Endothelial cell of umbilical vein (primary cell): ENCODE measurements around the gene COX6B1. TPM values are rescaled to one million over a fixed set of nuclear protein-coding genes. Genes with fewer than 3 reads are reported as not detected.

Source experiments
- BruUV-seq: library from RNA; stranded (reverse); fragments of 400-500 nt; replicated peaks from 2 replicates; lab custom pipeline; 2021; lab: Mats Ljungman, UMichigan
- CTCF ChIA-PET: fragments of 300-600, 350-600 bp; sonication (Branson Sonifier 250); formaldehyde crosslinking; loops from one replicate; lab custom pipeline; 2021; ENCODE audit warnings: antibody characterized with exemption, inconsistent platforms; lab: Charles Lee
- POLR2A ChIA-PET: fragments of 300-600, 350-600 bp; sonication (Branson Sonifier 250); formaldehyde crosslinking; loops from one replicate; lab custom pipeline; 2021; ENCODE audit warnings: antibody characterized with exemption, inconsistent platforms; lab: Charles Lee
- DNase-seq: peaks from one replicate; pipeline ENCODE4 v3.0.0-alpha.2; 2011; ENCODE audit warnings: low read depth, low spot score
- FAIRE-seq: peaks from 2 replicates; lab custom pipeline; 2011; peaks lifted over from hg19 to GRCh38; lab: Jason Lieb, UNC
- H2AFZ ChIP-seq: 2 replicates; pipeline ENCODE4 v1.6.0; 2012; ENCODE audit warnings: low read depth, low read length, control low read depth, inconsistent platforms
- H3K27ac ChIP-seq: 2 replicates; pipeline ENCODE4 v1.5.1; 2011; ENCODE audit warnings: low read depth, mild to moderate bottlenecking, control low read depth, low read length, moderate library complexity; ENCODE audit not compliant: insufficient read depth
- H3K27me3 ChIP-seq, 2 experiments: 2 replicates each; pipeline versions ENCODE4 v1.6.0 to v1.6.1; 2011; ENCODE audit warnings: low read length in 2 of 2, mixed read lengths in 1 of 2; ENCODE audit not compliant: control insufficient read depth in 2 of 2, insufficient read depth in 2 of 2
- H3K36me3 ChIP-seq, 2 experiments: 2 replicates in 1 of 2; 3 replicates in 1 of 2; pipeline ENCODE4 v1.5.1; 2011; ENCODE audit warnings: low read length in 2 of 2, mild to moderate bottlenecking in 1 of 2, moderate library complexity in 1 of 2; ENCODE audit not compliant: control insufficient read depth in 2 of 2, insufficient read depth in 2 of 2; ENCODE audit errors: extremely low read depth in 1 of 2
- H3K4me1 ChIP-seq: 3 replicates; pipeline ENCODE4 v1.5.1; 2011; ENCODE audit warnings: mild to moderate bottlenecking, low read length; ENCODE audit not compliant: control insufficient read depth, insufficient read depth; ENCODE audit errors: extremely low read depth
- H3K4me2 ChIP-seq: 2 replicates; pipeline ENCODE4 v1.6.1; 2011; ENCODE audit warnings: low read length, control low read depth, mixed read lengths; ENCODE audit not compliant: insufficient read depth
- H3K4me3 ChIP-seq, 3 experiments: fragments of 200-600 bp in 1 of 3; sonication (generic), shearing (Covaris generic) in 1 of 3; replicated peaks in 1 of 3; 2 replicates each; pipeline ENCODE4 v1.5.1; 2011 to 2016; ENCODE audit warnings: control low read depth in 3 of 3, low read length in 3 of 3, mild to moderate bottlenecking in 2 of 3, inconsistent platforms in 1 of 3, low read depth in 1 of 3, moderate library complexity in 1 of 3; ENCODE audit not compliant: insufficient read depth in 1 of 3
- H3K79me2 ChIP-seq: 2 replicates; pipeline ENCODE4 v1.6.0; 2012; ENCODE audit warnings: low read length, inconsistent platforms; ENCODE audit not compliant: control insufficient read depth, insufficient read depth
- H3K9ac ChIP-seq: replicated peaks from 2 replicates; pipeline ENCODE3; 2011; ENCODE audit warnings: low read length, control low read depth; ENCODE audit not compliant: insufficient read depth; ENCODE audit errors: extremely low read depth
- H3K9me1 ChIP-seq: replicated peaks from 3 replicates; pipeline ENCODE4 v1.6.0; 2011; ENCODE audit warnings: mild to moderate bottlenecking, low read length; ENCODE audit not compliant: control insufficient read depth, insufficient read depth; ENCODE audit errors: extremely low read depth
- H3K9me3 ChIP-seq: replicated peaks from 2 replicates; pipeline ENCODE4 v1.5.1; 2012; ENCODE audit warnings: low read length, inconsistent platforms; ENCODE audit not compliant: control insufficient read depth, insufficient read depth
- H4K20me1 ChIP-seq: replicated peaks from 2 replicates; pipeline ENCODE3; 2011; ENCODE audit warnings: mild to moderate bottlenecking, low read length; ENCODE audit not compliant: control insufficient read depth, insufficient read depth; ENCODE audit errors: extremely low read depth
- EZH2 ChIP-seq: IDR thresholded peaks from 2 replicates; pipeline ENCODE4 v1.6.1; 2012; ENCODE audit warnings: borderline replicate concordance, low read depth, mild to moderate bottlenecking, moderate library complexity, low read length, inconsistent platforms; ENCODE audit not compliant: severe bottlenecking
- FOS ChIP-seq: IDR thresholded peaks from 2 replicates; pipeline ENCODE4 v1.6.1; 2011; ENCODE audit warnings: mild to moderate bottlenecking, low read length, moderate library complexity, borderline replicate concordance; ENCODE audit not compliant: insufficient read depth
- GATA2 ChIP-seq: IDR thresholded peaks from 2 replicates; pipeline ENCODE4 v1.7.0; 2011; ENCODE audit warnings: low read depth, mild to moderate bottlenecking, moderate library complexity, mixed read lengths, low read length; ENCODE audit not compliant: insufficient read length, insufficient read depth
- JUN ChIP-seq: IDR thresholded peaks from 2 replicates; pipeline ENCODE4 v1.6.1; 2011; ENCODE audit warnings: borderline replicate concordance, low read depth; ENCODE audit not compliant: insufficient read length, insufficient read depth
- MYC ChIP-seq: IDR thresholded peaks from one replicate; pipeline ENCODE4 v1.6.1; 2011; ENCODE audit warnings: mild to moderate bottlenecking, low read depth, low read length
- POLR2A ChIP-seq: IDR thresholded peaks from 2 replicates; pipeline ENCODE4 v1.6.1; 2012; ENCODE audit warnings: low read depth, mild to moderate bottlenecking, control low read depth, low read length
- POLR2AphosphoS5 ChIP-seq: IDR thresholded peaks from 2 replicates; pipeline ENCODE4 v1.6.1; 2012; ENCODE audit warnings: low read depth, mild to moderate bottlenecking, control low read depth, low read length, moderate library complexity; ENCODE audit not compliant: insufficient read depth
- dilution Hi-C: fragments of 300-500 bp; cut with MboI; formaldehyde crosslinking; loops from one replicate; pipeline ENCODE4 v1.15.0; 2019; ENCODE audit warnings: low sequenced_read_pairs; ENCODE audit not compliant: extremely low pct_ligation_motif_present
- intact Hi-C: fragments of 100-400 bp; cut with micrococcal nuclease; formaldehyde crosslinking; loops from one replicate; pipeline ENCODE4 v1.10.0; 2022
- polyA plus RNA-seq, 4 experiments: library from polyadenylated mRNA; depleted of rRNA in 3 of 4; stranded (reverse) in 3 of 4; unstranded in 1 of 4; fragments of >200 nt; gene quantifications; 2 replicates each; pipeline versions ENCODE4 v1.2.1 to v1.2.3, GENCODE V29; 2011 to 2012; ENCODE audit warnings: missing spikeins in 1 of 4
- total RNA-seq: library from RNA; stranded (reverse); gene quantifications from 2 replicates; pipeline ENCODE4 v1.2.3, GENCODE V29; 2021
- TF ChIP-seq, protein P1 (sequence below): IDR thresholded peaks from 2 replicates; pipeline ENCODE4 v1.6.1; 2011; ENCODE audit not compliant: insufficient read depth, insufficient read length
- TF ChIP-seq, protein P2 (sequence below), 2 donors: IDR thresholded peaks; 1 replicate in 1 of 2; 2 replicates in 1 of 2; pipeline ENCODE4 v1.5.1; 2011; ENCODE audit warnings: low read length in 2 of 2, mild to moderate bottlenecking in 2 of 2, moderate library complexity in 2 of 2, control low read depth in 1 of 2, inconsistent platforms in 1 of 2, low read depth in 1 of 2; ENCODE audit not compliant: insufficient read depth in 1 of 2; ENCODE audit errors: extremely low read depth in 1 of 2

Gene COX6B1
- total and polyA plus RNA-seq, 2 donors (not counting 3 experiments of a cell fraction or from before 2014, with no cell fraction given), result 327 to 692 TPM

DNA sequence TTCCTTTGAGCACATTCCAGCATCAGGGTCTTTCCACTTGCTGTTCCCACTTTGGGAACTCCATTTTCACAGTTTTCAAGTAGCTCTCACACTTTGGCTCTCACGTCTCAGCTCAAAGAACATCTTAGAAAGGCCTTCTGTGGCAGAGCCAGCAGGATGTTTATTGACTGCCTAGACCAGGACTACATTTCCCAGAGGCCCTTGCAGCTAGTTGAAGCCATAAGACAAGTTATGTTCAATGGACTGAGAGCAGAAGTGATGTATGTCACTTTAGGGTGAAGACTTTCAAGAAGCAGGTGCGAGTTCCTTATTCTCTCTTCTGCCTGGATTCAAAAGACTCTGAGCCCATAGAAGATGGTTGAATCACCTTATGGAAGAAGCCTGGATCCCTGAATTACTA is 39.9 kb upstream of the COX6B1 start:
- Histone ChIP-seq H3K36me3 (no peaks in the 10 kb centered on the region), H3K9ac (no peak overlapping the region), H3K9me1 (no peaks in the 10 kb centered on the region), H3K4me2 (no peak overlapping the region), H3K4me1 (peaks cover 3% of the 10 kb centered on the region), H3K4me3 (no peak overlapping the region), H2AFZ (no peak overlapping the region), H3K79me2 (no peaks in the 10 kb centered on the region), H4K20me1 (no peaks in the 10 kb centered on the region), H3K9me3 (no peaks in the 10 kb centered on the region), H3K27me3 (no peaks in the 10 kb centered on the region), H3K27ac (no peak overlapping the region)
- FAIRE-seq, result no peak
- POLR2A ChIA-PET, result no interaction called here
- BruUV-seq, result no TSS peak
- DNase-seq, result no peak
- dilution Hi-C loops, result no loop called here
- intact Hi-C loops, result no loop called here
- CTCF ChIA-PET, result no interaction called here
- TF ChIP-seq JUN (no peak), EZH2 (no peak), POLR2AphosphoS5 (no peak), FOS (no peak), POLR2A (no peak), GATA2 (no peak), MYC (no peak)
- TF ChIP-seq, protein P1, sequence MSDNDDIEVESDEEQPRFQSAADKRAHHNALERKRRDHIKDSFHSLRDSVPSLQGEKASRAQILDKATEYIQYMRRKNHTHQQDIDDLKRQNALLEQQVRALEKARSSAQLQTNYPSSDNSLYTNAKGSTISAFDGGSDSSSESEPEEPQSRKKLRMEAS, result no peak
- TF ChIP-seq, protein P2, sequence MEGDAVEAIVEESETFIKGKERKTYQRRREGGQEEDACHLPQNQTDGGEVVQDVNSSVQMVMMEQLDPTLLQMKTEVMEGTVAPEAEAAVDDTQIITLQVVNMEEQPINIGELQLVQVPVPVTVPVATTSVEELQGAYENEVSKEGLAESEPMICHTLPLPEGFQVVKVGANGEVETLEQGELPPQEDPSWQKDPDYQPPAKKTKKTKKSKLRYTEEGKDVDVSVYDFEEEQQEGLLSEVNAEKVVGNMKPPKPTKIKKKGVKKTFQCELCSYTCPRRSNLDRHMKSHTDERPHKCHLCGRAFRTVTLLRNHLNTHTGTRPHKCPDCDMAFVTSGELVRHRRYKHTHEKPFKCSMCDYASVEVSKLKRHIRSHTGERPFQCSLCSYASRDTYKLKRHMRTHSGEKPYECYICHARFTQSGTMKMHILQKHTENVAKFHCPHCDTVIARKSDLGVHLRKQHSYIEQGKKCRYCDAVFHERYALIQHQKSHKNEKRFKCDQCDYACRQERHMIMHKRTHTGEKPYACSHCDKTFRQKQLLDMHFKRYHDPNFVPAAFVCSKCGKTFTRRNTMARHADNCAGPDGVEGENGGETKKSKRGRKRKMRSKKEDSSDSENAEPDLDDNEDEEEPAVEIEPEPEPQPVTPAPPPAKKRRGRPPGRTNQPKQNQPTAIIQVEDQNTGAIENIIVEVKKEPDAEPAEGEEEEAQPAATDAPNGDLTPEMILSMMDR (IDR thresholded peaks at IDR 0.05; ENCODE audit: extremely low read depth in 1 of 2, insufficient read depth in 1 of 2, low read depth in 1 of 2, low read length in 2 of 2), result no peak
